Tibial nerve (tissue), 4 donors: ENCODE data around the gene URM1.

Source experiments
- CTCF ChIP-seq, 5 experiments: fragments of 200-600 bp in 3 of 5; fragments of 450-650 bp in 2 of 5; sonication (generic) in 3 of 5; IDR thresholded peaks; one replicate each; pipeline ENCODE4 v1.5.1; 2016 to 2019; ENCODE audit warnings: antibody characterized with exemption in 5 of 5, mild to moderate bottlenecking in 3 of 5, moderate library complexity in 2 of 5
- EP300 ChIP-seq, 2 donors: sonication (generic); formaldehyde crosslinking; IDR thresholded peaks; one replicate each; pipeline ENCODE4 v1.6.1; 2017; ENCODE audit warnings: antibody characterized with exemption in 2 of 2, mild to moderate bottlenecking in 1 of 2
- POLR2A ChIP-seq, 2 donors: fragments of 450-650 bp; IDR thresholded peaks; one replicate each; pipeline ENCODE4 v1.6.1; 2017; ENCODE audit warnings: antibody characterized with exemption in 2 of 2, mild to moderate bottlenecking in 2 of 2, moderate library complexity in 2 of 2

GRCh38 chr9:128372188-128372641 is 1.0 kb downstream of the URM1 start:
- TF ChIP-seq CTCF (IDR thresholded peaks at IDR 0.05) (no peak), POLR2A (IDR thresholded peaks at IDR 0.05) (no peak), EP300 (IDR thresholded peaks at IDR 0.05) (no peak)
